ENCODE results near the gene ERI3.

DNA sequence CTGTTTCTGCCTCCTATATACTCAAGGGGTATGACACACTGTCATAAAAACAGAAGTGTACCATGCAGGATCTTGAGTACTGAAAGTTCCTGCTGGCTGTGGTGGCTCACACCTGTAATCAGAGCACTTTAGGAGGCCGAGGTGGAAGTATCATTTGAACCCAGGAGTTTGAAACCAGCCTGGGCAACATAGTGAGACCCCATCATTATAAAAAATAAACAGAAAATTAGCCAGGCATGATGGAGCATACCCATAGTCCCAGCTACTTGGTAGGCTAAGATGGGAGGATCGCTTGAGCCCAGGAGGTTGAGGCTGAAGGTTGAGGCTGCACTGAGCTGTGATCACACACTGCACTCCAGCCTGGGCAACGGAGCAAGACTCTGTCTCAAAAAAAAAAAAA, 20.1 kb downstream of the ERI3 start:
- TF ChIP-seq, protein P1, sequence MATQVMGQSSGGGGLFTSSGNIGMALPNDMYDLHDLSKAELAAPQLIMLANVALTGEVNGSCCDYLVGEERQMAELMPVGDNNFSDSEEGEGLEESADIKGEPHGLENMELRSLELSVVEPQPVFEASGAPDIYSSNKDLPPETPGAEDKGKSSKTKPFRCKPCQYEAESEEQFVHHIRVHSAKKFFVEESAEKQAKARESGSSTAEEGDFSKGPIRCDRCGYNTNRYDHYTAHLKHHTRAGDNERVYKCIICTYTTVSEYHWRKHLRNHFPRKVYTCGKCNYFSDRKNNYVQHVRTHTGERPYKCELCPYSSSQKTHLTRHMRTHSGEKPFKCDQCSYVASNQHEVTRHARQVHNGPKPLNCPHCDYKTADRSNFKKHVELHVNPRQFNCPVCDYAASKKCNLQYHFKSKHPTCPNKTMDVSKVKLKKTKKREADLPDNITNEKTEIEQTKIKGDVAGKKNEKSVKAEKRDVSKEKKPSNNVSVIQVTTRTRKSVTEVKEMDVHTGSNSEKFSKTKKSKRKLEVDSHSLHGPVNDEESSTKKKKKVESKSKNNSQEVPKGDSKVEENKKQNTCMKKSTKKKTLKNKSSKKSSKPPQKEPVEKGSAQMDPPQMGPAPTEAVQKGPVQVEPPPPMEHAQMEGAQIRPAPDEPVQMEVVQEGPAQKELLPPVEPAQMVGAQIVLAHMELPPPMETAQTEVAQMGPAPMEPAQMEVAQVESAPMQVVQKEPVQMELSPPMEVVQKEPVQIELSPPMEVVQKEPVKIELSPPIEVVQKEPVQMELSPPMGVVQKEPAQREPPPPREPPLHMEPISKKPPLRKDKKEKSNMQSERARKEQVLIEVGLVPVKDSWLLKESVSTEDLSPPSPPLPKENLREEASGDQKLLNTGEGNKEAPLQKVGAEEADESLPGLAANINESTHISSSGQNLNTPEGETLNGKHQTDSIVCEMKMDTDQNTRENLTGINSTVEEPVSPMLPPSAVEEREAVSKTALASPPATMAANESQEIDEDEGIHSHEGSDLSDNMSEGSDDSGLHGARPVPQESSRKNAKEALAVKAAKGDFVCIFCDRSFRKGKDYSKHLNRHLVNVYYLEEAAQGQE (IDR thresholded peaks at IDR 0.05; ENCODE audit: insufficient replicate concordance, low read depth): no peak
- TF ChIP-seq, protein P2, sequence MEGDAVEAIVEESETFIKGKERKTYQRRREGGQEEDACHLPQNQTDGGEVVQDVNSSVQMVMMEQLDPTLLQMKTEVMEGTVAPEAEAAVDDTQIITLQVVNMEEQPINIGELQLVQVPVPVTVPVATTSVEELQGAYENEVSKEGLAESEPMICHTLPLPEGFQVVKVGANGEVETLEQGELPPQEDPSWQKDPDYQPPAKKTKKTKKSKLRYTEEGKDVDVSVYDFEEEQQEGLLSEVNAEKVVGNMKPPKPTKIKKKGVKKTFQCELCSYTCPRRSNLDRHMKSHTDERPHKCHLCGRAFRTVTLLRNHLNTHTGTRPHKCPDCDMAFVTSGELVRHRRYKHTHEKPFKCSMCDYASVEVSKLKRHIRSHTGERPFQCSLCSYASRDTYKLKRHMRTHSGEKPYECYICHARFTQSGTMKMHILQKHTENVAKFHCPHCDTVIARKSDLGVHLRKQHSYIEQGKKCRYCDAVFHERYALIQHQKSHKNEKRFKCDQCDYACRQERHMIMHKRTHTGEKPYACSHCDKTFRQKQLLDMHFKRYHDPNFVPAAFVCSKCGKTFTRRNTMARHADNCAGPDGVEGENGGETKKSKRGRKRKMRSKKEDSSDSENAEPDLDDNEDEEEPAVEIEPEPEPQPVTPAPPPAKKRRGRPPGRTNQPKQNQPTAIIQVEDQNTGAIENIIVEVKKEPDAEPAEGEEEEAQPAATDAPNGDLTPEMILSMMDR (IDR thresholded peaks at IDR 0.05; ENCODE audit: insufficient read depth, low read length): no peak
